GM08714 (cell line): Measurements from ENCODE around the gene ABHD1.

Experiments
- H3K4me3 ChIP-seq: fragments of 200-500 bp; sonication (Bioruptor generic); 2 replicates; pipeline ENCODE4 v1.5.1; 2014; ENCODE audit warnings: mild to moderate bottlenecking, low read length, inconsistent platforms
- ZNF274 ChIP-seq: IDR thresholded peaks from 2 replicates; pipeline ENCODE4 v1.6.1; 2012; ENCODE audit warnings: mild to moderate bottlenecking, low read depth, low read length

The ABHD1 gene

DNA sequence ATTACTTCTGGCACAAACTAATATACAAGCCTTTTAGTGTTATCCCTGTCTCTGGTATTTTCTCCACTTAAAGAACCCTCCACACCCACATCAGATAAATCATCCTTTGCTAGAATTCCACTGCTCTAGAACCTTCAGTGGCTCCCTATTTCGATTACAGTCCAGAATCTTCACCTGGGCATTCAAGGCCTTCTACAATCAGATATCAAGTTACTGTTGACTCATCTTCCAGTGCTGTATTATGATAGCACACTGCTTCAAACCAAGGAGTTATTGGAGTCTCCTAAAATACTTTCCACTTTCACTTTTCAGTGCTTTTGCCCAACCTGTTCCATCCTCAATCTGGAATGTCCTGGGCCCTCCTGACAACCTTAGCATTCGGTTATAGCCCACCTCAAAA, 8.1 kb upstream of the ABHD1 start:
- TF ChIP-seq ZNF274 = no peak
- no peak overlapping the region for H3K4me3 ChIP-seq

DNA sequence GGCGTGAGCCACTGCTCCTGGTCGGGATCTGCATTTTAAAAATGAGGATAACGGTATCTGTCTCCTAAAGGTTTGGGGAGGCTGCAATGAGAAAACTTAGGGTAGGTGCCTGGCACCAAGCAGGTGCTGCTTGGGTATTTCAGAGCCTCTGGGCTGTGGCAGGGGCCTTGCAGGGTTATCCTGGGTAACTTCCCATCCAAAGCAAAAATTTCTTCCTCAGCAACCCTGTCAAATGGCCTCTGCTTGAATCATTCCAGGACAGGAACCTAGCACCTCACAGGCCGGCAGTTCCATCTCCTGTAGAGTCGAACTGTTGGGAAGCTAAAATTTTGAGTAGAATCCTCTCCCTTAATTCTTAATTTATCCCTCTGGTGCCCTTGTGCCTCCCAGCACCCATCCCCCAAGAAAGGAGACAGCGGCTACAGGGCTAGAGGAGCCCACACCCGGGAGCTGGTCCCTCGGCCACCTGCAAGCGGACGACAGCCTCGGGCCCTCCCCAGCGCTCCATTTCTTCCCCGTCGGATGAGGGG, 5.6 kb upstream of the ABHD1 start:
- no peak for TF ChIP-seq ZNF274
- no peak overlapping the region for H3K4me3 ChIP-seq

DNA sequence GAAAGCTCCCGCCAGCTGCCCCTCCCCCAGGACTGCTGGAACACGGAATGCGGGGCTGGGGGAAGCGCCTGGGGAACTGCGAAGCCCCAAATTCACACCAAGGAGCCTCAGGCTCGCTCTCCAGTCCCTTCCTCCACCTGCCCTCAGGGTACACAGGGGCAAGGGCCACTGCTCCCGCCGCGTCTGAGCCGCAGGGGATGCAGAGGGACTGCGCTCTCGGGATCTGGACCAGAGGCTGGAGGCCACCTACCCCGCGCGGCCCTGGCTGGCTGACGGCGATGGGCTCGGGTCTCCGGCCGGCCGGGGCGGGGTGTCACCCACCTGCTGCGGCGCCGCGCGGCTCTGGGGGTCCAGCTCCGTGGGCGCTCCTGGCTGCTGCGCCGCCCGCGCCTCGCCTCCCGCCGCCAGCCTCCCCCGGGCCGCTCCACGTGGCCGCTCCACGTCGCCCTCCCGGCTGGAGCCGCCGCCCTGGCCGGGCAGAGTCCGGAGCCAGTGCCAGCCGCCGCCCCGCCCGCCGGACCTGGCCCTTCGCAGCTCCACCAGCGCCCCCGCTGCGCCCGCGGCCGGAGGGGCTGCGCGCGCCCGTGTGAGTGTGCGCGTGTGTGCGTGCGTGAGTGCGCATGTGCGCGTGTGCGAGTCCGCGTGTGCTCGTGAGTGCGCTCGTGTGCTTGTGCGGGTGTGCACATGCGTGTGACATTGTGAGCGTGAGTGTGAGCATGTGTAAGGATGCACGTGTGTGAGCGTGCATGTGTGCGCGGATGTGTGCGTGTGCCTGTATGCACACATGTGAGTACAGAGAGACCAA, 4.9 kb upstream of the ABHD1 start, which contains the start of gene CGREF1:
TSS of gene CGREF1 (minus strand) at position 604 of the 805 bp plus-strand sequence. CDS start 14,762 bp downstream, outside the sequence.
- H3K4me3 ChIP-seq = peak within 1 kb of the TSS; percentile 7; the same call in 1 of the 2 replicates
- TF ChIP-seq ZNF274 = no peak

DNA sequence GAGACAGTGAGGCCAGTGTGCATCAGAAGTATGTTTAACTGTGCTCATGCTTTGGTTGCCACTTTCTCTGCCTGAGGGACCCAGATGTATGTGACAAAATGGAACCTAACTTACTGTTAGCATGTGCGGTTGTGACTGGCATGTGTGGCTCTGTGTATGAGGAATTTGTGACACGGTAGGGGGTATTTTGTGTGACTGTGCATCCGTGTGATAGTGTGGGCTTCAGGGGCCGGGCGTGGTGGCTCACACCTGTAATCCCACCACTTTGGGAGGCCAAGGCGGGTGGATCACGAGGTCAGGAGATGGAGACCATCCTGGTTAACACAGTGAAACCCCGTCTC, 4.3 kb upstream of the ABHD1 start:
- peak overlapping the region; percentile 7; the same call in 1 of the 2 replicates for H3K4me3 ChIP-seq

DNA sequence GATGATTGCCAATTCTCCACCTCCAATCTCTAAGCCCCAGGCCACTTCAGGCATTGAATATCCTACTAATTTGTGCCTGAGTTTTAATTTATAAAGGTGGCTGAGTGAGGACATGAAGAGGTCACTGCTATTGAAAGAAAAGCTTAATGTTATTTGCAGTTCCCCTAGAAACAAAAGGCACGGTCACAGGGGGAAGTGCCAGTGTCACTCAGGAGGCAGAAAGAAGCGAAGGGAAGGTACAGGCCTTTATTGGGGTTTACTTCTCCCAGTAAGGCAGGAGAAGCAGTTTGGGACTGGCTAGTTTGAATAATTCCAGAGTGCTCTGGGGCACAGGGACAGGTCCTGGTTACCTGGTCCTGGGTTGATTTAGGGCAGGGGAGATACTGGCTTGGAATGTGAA, 1.7 kb upstream of the ABHD1 start:
- no peak for TF ChIP-seq ZNF274
- no peak overlapping the region for H3K4me3 ChIP-seq

DNA sequence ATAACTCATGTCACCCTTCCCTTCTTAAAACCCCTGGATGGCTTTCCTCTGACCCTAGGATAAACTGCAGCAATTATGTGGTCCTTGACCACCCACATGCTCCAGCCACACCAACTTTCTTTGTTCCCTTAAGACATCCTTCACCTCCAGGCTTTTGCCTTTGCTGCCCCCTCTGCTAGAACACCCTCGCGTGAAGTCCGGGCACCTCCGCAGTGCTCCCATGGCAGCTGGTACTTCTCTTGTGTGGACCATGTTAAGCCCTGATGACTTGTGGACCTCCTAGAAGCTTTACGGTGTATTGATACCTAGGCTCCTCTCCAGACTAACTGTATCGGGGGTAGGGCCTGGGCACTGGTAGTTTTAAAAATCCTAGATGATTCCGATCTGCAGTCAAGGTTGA, 824 bp upstream of the ABHD1 start:
- no peak overlapping the region for H3K4me3 ChIP-seq
- TF ChIP-seq ZNF274 = no peak

DNA sequence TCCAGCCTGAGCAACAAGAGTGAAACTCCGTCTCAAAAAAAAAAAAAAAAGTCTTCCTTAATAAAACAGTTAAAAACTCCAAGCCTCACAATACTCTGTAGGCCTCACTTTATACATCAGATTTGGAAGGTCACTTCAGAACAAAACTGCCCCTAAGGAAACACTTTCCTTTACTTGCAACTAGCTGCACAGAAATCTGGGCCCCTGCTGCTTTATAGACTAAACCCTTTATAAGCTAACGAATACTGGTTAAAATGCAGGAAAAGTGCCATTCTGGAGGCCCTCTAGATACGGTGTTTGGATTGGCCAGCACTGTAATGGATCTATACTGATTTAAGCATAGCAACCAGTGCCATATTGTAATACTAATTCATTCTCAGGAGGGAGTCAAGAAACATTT, 1.5 kb downstream of the ABHD1 start:
- no peak overlapping the region for H3K4me3 ChIP-seq
- no peak for TF ChIP-seq ZNF274

DNA sequence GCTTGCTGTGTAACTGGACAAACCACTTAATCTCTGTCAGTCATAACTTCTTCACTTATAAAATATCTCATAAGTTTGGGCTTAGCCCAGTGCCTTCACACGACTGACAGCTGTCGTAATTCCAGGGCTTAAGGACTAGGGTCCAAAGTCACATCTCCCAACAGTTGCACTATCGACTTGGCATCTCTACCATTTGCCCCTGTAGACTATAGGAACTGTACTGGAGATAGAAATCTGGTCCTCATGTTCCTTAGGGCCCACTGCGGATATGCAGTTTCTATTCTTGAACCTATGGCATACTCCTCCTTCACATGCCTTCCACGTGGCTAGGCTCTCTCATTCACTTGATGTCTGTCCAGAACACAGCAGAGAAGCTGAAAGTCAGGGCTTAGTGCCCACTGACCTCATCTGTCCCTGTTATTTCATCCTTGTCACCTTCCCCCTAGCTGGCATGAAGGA, 2.7 kb downstream of the ABHD1 start:
- no peak for TF ChIP-seq ZNF274
- H3K4me3 ChIP-seq = no peak overlapping the region

DNA sequence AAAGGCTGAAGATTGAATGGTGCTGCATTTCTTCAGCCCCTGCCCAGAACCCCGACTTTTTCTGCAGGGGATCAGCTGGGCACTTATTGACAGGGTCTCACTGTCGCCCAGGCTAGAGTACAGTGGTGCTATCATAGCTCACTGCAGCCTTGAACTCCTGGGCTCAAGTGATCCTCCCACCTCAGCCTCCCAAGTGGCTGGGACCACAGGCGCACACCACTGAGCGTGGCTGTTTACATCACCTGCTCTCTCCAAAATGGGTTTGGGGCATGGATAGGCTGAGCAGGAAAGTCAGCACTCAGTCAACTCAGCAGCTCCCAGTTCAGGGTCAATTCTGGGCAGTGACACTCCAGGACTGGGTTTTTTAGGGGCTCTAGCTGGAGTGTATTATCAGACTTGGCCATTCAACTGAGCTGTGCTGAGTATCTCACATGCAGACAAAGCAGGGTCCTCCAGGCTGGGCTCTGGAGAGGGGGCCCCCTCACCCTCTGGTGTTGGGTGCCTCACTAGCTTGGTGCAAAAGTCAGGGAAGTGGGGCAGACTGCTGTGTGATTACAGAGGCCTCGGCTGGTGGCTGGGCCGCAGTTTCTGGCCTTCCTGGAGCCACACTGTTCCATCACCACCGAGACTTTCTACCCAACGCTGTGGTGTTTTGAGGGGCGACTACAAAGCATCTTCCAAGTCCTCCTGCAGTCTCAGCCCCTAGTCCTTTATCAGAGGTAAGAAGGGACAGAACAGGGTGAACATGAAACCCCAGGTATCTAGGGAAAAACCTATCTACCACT, 4.5 kb downstream of the ABHD1 start:
- no peak for TF ChIP-seq ZNF274

DNA sequence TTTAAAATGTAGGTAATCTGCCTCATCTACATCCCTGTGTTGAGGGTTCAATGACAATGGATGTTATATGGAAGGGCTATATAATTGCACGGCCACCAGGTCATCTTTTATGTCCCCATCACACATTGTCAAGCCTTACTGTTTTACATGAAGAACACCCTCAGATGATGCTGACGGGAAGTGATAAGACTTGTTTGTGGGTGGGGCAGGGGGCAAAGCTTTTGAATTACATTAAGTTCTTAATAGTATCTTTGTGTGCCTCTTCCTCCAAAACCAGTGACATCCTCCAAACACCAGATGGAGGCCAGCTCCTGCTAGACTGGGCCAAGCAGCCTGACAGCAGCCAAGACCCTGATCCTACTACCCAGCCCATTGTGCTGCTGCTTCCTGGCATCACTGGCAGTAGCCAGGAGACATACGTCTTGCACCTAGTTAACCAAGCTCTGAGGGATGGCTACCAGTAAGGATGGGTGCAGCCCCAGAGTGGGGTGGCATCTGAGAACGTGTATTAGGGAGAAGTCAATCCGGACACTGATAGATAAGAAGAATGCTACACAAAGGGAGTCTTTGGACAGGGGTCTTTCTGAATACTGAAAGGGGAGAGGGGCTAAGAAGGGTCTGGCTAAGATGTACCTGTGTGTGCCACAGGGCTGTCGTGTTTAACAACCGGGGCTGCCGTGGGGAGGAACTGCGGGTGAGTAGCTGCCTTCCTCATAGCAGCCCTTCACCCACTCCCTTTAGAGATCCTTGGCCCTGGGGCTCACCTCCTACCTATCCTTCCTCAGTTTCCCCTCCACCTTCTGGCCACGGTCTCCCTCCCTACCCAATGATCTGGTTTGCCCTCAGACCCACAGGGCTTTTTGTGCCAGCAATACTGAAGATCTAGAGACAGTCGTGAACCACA, 5.3 kb downstream of the ABHD1 start:
- TF ChIP-seq ZNF274 = no peak
- H3K4me3 ChIP-seq = no peak overlapping the region

More for the DNA sequence above, 4.5 kb downstream of the ABHD1 start:
- no peak overlapping the region for H3K4me3 ChIP-seq

DNA sequence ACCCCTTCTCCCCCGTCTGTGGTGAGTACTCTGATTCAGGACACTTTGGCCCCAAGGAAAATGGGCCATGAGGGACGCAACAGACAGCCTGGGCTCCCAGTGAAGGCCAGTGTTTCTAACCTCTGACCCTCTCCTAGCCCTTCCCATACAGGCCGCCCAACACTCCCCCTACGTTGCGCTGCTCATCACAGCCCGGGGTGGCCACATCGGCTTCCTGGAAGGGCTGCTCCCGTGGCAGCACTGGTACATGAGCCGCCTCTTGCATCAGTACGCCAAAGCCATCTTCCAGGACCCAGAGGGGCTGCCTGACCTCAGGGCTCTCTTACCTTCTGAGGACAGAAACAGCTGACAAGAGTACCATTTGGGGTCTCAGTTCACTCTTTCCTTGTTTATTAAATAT, 6.8 kb downstream of the ABHD1 start:
- no peak for TF ChIP-seq ZNF274
- H3K4me3 ChIP-seq = no peak overlapping the region

DNA sequence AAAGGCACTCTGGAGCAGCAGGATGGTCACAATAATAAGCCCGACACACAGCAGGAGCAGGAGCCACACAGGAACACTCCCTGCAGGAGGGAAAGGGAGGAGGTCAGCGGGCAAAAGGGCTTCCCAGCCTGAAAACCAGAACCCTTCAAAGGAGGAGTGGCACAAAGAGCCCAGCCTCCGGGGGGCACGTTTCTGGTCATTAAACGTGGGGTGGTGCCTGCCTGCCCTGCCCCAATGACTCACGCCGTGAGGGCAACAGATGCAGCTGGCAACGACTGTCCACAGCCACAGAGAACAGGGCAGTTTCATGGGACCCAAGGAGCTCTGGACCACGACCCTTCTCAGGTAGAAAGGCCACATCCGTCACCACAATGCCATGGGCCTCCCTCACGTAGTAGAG, 7.8 kb downstream of the ABHD1 start:
- no peak for TF ChIP-seq ZNF274
- no peak overlapping the region for H3K4me3 ChIP-seq

DNA sequence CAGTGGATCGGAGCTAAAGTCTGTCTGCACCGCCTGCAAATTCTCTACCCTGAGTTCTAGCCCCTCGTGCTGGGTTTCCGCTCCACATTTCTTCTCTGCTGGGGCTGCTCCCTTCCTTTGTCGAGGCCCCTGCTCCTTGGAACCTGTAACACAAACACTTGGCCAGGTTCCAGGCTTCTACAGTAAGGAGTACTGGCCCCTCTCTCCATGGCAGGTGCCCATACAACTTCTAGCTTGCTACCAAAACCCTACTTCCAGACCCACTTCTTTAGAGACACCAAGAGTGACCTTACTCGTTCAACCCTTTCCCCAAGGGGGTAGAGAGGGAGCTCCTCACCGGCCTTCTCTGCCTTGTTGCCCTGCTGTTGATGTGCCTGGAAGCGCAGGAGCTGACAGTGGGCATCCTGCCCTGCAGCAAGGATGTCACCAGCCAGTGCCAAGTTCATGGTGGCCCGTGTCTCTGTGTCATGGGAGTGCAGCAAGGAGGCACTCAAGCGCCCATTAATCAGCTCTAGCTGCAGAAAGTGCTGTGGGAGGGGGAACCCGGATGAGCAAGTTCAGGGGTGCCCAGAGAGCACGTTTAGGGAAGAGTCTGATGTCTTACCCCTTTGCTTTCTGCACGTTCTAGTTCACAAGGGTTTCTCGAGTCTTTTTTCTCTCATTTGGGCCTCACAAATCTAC, 9.7 kb downstream of the ABHD1 start:
- TF ChIP-seq ZNF274 = no peak
- peak overlapping the region; percentile 82 for H3K4me3 ChIP-seq
